Eye (tissue), 1 donor: ENCODE measurements around the gene TTC19.
A peak's percentile ranks its signal among the peaks of the same experiment; 100 is the strongest.

Experiments
- DNase-seq: peaks from one replicate; pipeline ENCODE4 v3.0.0-alpha.2; 2015

Gene TTC19

GRCh38 chr17:15999141-15999973 is at the start of gene TTC19, which contains the start of gene ZSWIM7:
Gene TTC19, plus strand, starts transcription at chr17:15999824. Its CDS starts 25 bp downstream, at chr17:15999849.
Gene ZSWIM7, minus strand, starts transcription at chr17:15999704. Its CDS starts 110 bp downstream, at chr17:15999594.
- DNase-seq, result peak; percentile 98

- DNase-seq, result no peak
These were observed 48.1 kb upstream of the TTC19 start for GRCh38 chr17:15951368-15952047.

- DNase-seq, result no peak
These were observed 47.5 kb upstream of the TTC19 start for GRCh38 chr17:15952048-15952532.

- DNase-seq, result no peak
These were observed 46.5 kb upstream of the TTC19 start for GRCh38 chr17:15952916-15953790.

- DNase-seq, result no peak
These were observed 45.4 kb upstream of the TTC19 start for GRCh38 chr17:15954222-15954621.

- DNase-seq, result no peak
These were observed 43.7 kb upstream of the TTC19 start for GRCh38 chr17:15955793-15956541.

- no peak for DNase-seq
These were observed 42.4 kb upstream of the TTC19 start for GRCh38 chr17:15957206-15957605.

GRCh38 chr17:15957608-15958307 is 41.9 kb upstream of the TTC19 start:
- no peak for DNase-seq

- no peak for DNase-seq
These were observed 41.2 kb upstream of the TTC19 start for GRCh38 chr17:15958484-15958854.

- no peak for DNase-seq
These were observed 35.9 kb upstream of the TTC19 start for GRCh38 chr17:15963670-15964110.

- peak; percentile 61 for DNase-seq
These were observed 34.1 kb upstream of the TTC19 start for GRCh38 chr17:15965528-15965927.

- DNase-seq, result peak; percentile 93
These were observed 33.3 kb upstream of the TTC19 start for GRCh38 chr17:15966183-15966878.

GRCh38 chr17:15966879-15967248 is 32.8 kb upstream of the TTC19 start:
- DNase-seq, result no peak

- no peak for DNase-seq
These were observed 31.8 kb upstream of the TTC19 start for GRCh38 chr17:15967706-15968399.

- no peak for DNase-seq
These were observed 30.2 kb upstream of the TTC19 start for GRCh38 chr17:15969463-15969862.

GRCh38 chr17:15970500-15970899 is 29.1 kb upstream of the TTC19 start:
- DNase-seq, result no peak

- no peak for DNase-seq
These were observed 28.4 kb upstream of the TTC19 start for GRCh38 chr17:15971098-15971678.

GRCh38 chr17:15971882-15972281 is 27.7 kb upstream of the TTC19 start:
- DNase-seq, result no peak

- no peak for DNase-seq
These were observed 27.1 kb upstream of the TTC19 start for GRCh38 chr17:15972497-15972951.

GRCh38 chr17:15973016-15973415 is 26.6 kb upstream of the TTC19 start:
- DNase-seq, result no peak
